ENCODE measurements around the gene USP47.

USP47 gene

GRCh38 chr11:12003815-12004214, 162.0 kb downstream of the USP47 start:
- POLR2A ChIA-PET, result no interaction called here
- TF ChIP-seq CTBP1 (IDR thresholded peaks at IDR 0.05; ENCODE audit: borderline replicate concordance) (no peak), BHLHE40 (IDR thresholded peaks at IDR 0.05; ENCODE audit: borderline replicate concordance) (no peak), ARNT (IDR thresholded peaks at IDR 0.05) (no peak)
- DNase-seq (ENCODE audit: extremely low spot score), result no peak
- CTCF ChIA-PET, result no interaction called here

GRCh38 chr11:12005061-12005460, 163.3 kb downstream of the USP47 start:
- TF ChIP-seq SUZ12 (IDR thresholded peaks at IDR 0.05), result no peak
- no peak for TF ChIP-seq FOXM1 (IDR thresholded peaks at IDR 0.05; ENCODE audit: borderline replicate concordance)
- TF ChIP-seq HDGF (IDR thresholded peaks at IDR 0.05; ENCODE audit: borderline replicate concordance), result no peak
- TF ChIP-seq LEF1 (IDR thresholded peaks at IDR 0.05; ENCODE audit: borderline replicate concordance), result no peak
- TF ChIP-seq TARDBP (IDR thresholded peaks at IDR 0.05), result no peak
- no peak for TF ChIP-seq L3MBTL2 (conservative IDR thresholded peaks at IDR 0.05)
- no peak for TF ChIP-seq PKNOX1 (IDR thresholded peaks at IDR 0.05)
- TF ChIP-seq FOXA1 (IDR thresholded peaks at IDR 0.05), result no peak
- TF ChIP-seq FOXK2 (IDR thresholded peaks at IDR 0.05), result no peak
- TF ChIP-seq SP1 (IDR thresholded peaks at IDR 0.05), result no peak
- no peak for TF ChIP-seq ARNT (IDR thresholded peaks at IDR 0.05)
- TF ChIP-seq ZNF384 (IDR thresholded peaks at IDR 0.05), result no peak
- TF ChIP-seq BHLHE40 (IDR thresholded peaks at IDR 0.05; ENCODE audit: borderline replicate concordance), result no peak
- no peak for DNase-seq (ENCODE audit: extremely low spot score)
- CTCF ChIA-PET, result interaction anchor here (1.1 kb wide), 1 partner anchor 9 kb away, joined by 3 read pairs; no protein-coding TSS in a partner anchor
- POLR2A ChIA-PET, result no interaction called here

- POLR2A ChIA-PET, result no interaction called here
- no peak for DNase-seq (ENCODE audit: extremely low spot score)
- CTCF ChIA-PET, result interaction anchor here (1.1 kb wide), 1 partner anchor 9 kb away, joined by 3 read pairs; no protein-coding TSS in a partner anchor
- TF ChIP-seq HDGF (IDR thresholded peaks at IDR 0.05; ENCODE audit: borderline replicate concordance) (no peak), FOXA1 (IDR thresholded peaks at IDR 0.05) (no peak), SUZ12 (IDR thresholded peaks at IDR 0.05) (no peak), LEF1 (IDR thresholded peaks at IDR 0.05; ENCODE audit: borderline replicate concordance) (no peak), ELF4 (IDR thresholded peaks at IDR 0.05) (no peak), ZNF384 (IDR thresholded peaks at IDR 0.05) (no peak), NFRKB (IDR thresholded peaks at IDR 0.05) (no peak), L3MBTL2 (conservative IDR thresholded peaks at IDR 0.05) (no peak), SP1 (IDR thresholded peaks at IDR 0.05) (no peak), FOXM1 (IDR thresholded peaks at IDR 0.05; ENCODE audit: borderline replicate concordance) (no peak)
These were observed 163.7 kb downstream of the USP47 start for GRCh38 chr11:12005476-12005875.

GRCh38 chr11:12006552-12007229, 164.9 kb downstream of the USP47 start:
- ChIA-PET CTCF (interaction anchor here (0.5 kb wide), 1 partner anchor 26 kb away, joined by 3 read pairs; no protein-coding TSS in a partner anchor), POLR2A (no interaction called here)

GRCh38 chr11:12007230-12007593, 165.4 kb downstream of the USP47 start:
- ChIA-PET POLR2A (no interaction called here), CTCF (interaction anchor here (0.5 kb wide), 1 partner anchor 26 kb away, joined by 3 read pairs; no protein-coding TSS in a partner anchor)
- DNase-seq (ENCODE audit: extremely low spot score), result no peak
- no peak for TF ChIP-seq TARDBP (IDR thresholded peaks at IDR 0.05)
- no peak for TF ChIP-seq SP1 (IDR thresholded peaks at IDR 0.05)
- TF ChIP-seq ZNF384 (IDR thresholded peaks at IDR 0.05), result no peak
- TF ChIP-seq FOXM1 (IDR thresholded peaks at IDR 0.05; ENCODE audit: borderline replicate concordance), result no peak
- TF ChIP-seq NFRKB (IDR thresholded peaks at IDR 0.05), result no peak
- no peak for TF ChIP-seq HDGF (IDR thresholded peaks at IDR 0.05; ENCODE audit: borderline replicate concordance)
- no peak for TF ChIP-seq CTBP1 (IDR thresholded peaks at IDR 0.05; ENCODE audit: borderline replicate concordance)
- no peak for TF ChIP-seq PKNOX1 (IDR thresholded peaks at IDR 0.05)
- TF ChIP-seq ARNT (IDR thresholded peaks at IDR 0.05), result no peak
- no peak for TF ChIP-seq BHLHE40 (IDR thresholded peaks at IDR 0.05; ENCODE audit: borderline replicate concordance)
- no peak for TF ChIP-seq FOXK2 (IDR thresholded peaks at IDR 0.05)

More at GRCh38 chr11:12006552-12007229, 164.9 kb downstream of the USP47 start:
- no peak for DNase-seq (ENCODE audit: extremely low spot score)
- TF ChIP-seq SP1 (IDR thresholded peaks at IDR 0.05), result no peak
- no peak for TF ChIP-seq NFRKB (IDR thresholded peaks at IDR 0.05)
- no peak for TF ChIP-seq HDGF (IDR thresholded peaks at IDR 0.05; ENCODE audit: borderline replicate concordance)
- TF ChIP-seq FOXM1 (IDR thresholded peaks at IDR 0.05; ENCODE audit: borderline replicate concordance), result no peak
- TF ChIP-seq TARDBP (IDR thresholded peaks at IDR 0.05), result no peak
- no peak for TF ChIP-seq BHLHE40 (IDR thresholded peaks at IDR 0.05; ENCODE audit: borderline replicate concordance)
- TF ChIP-seq CTBP1 (IDR thresholded peaks at IDR 0.05; ENCODE audit: borderline replicate concordance), result no peak
- TF ChIP-seq FOXK2 (IDR thresholded peaks at IDR 0.05), result no peak
- TF ChIP-seq SUZ12 (IDR thresholded peaks at IDR 0.05), result no peak
- no peak for TF ChIP-seq ZNF384 (IDR thresholded peaks at IDR 0.05)
- TF ChIP-seq ELF4 (IDR thresholded peaks at IDR 0.05), result no peak
- TF ChIP-seq FOXA1 (IDR thresholded peaks at IDR 0.05), result no peak
- TF ChIP-seq PKNOX1 (IDR thresholded peaks at IDR 0.05), result no peak
- no peak for TF ChIP-seq L3MBTL2 (conservative IDR thresholded peaks at IDR 0.05)
- no peak for TF ChIP-seq ARNT (IDR thresholded peaks at IDR 0.05)
- TF ChIP-seq LEF1 (IDR thresholded peaks at IDR 0.05; ENCODE audit: borderline replicate concordance), result no peak
